NB4 (cell line): Measurements from ENCODE around the gene RANBP3.

Source experiments
- DNase-seq: peaks from one replicate; pipeline ENCODE4 v3.0.0; 2010; ENCODE audit warnings: low read depth
- H3K4me3 ChIP-seq: one replicate; pipeline ENCODE4 v1.5.1; 2011; ENCODE audit warnings: mild to moderate bottlenecking, low read depth, low read length, moderate library complexity
- CTCF ChIP-seq: IDR thresholded peaks from one replicate; pipeline ENCODE4 v1.5.1; 2012; ENCODE audit warnings: low read depth, low read length
- MYC ChIP-seq: IDR thresholded peaks from 2 replicates; pipeline ENCODE4 v1.6.1; 2011; ENCODE audit warnings: low read depth, low read length
- POLR2A ChIP-seq: IDR thresholded peaks from 2 replicates; pipeline ENCODE4 v1.6.1; 2011; ENCODE audit warnings: mild to moderate bottlenecking; ENCODE audit not compliant: insufficient read length; ENCODE audit errors: extremely low read depth
- TF ChIP-seq, protein P1 (sequence below): IDR thresholded peaks from 2 replicates; pipeline ENCODE4 v1.6.1; 2011; ENCODE audit warnings: low read depth, low read length

Gene RANBP3

GRCh38 chr19:5870986-5871394 is 107.0 kb downstream of the RANBP3 start:
- TF ChIP-seq, protein P1, sequence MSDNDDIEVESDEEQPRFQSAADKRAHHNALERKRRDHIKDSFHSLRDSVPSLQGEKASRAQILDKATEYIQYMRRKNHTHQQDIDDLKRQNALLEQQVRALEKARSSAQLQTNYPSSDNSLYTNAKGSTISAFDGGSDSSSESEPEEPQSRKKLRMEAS, result no peak
- no peak for TF ChIP-seq CTCF
- no peak for TF ChIP-seq MYC
- no peak for TF ChIP-seq POLR2A
- H3K4me3 ChIP-seq, result no peak overlapping the region
- DNase-seq, result no peak

DNA sequence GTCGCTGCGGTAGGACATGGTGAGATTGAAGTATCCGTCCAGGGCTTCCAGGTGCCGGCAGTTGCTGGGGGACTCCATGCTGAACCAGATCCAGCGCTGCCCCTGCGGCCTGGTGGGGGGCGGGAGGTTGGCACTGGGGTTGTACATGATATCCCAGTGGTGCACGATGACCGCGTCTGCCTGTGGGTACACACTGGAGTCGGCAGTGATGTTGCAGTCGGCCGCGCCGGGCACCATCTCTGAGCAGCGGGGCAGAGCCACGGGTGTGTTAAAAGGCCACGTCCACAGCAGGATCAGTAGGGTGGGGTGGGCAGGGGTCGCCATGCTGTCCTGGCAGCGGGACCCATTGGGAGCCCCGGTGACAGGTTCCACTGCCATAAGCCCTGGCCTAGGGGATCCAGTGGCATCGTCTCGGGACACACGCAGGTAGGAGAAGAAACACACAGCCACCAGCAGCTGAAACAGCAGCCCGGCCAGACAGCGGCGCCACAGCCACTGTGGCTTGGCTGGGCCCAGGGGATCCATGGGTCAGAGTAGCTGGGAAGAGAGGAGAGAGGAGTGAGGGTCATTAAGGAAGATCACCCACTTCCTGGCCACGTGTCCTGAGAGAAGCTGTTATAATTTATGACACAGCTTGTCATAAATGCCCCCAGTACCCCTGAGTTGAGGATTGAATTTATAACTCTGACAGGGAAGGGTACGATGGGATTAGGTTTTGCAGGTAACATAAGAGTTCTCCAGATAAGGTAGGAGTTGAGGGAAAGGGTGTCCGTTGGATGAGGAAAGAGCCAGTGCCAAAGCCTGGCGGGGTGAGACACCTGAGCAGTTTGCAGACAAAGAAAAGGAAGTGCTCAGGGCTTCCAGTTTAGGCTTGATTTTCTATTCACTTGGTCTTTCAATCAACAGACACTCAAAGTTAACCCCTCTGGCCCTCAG is 110.5 kb downstream of the RANBP3 start:
- DNase-seq, result no peak
- no peak overlapping the region for H3K4me3 ChIP-seq
- TF ChIP-seq, protein P1, result no peak
- TF ChIP-seq CTCF (no peak), MYC (no peak), POLR2A (no peak)
